GM04503 (cell line): ENCODE measurements around the gene SECISBP2.

ENCODE experiments used
- DNase-seq: peaks from one replicate; pipeline ENCODE4 v3.0.0-alpha.2; 2012; ENCODE audit warnings: low read depth

SECISBP2 gene

DNA sequence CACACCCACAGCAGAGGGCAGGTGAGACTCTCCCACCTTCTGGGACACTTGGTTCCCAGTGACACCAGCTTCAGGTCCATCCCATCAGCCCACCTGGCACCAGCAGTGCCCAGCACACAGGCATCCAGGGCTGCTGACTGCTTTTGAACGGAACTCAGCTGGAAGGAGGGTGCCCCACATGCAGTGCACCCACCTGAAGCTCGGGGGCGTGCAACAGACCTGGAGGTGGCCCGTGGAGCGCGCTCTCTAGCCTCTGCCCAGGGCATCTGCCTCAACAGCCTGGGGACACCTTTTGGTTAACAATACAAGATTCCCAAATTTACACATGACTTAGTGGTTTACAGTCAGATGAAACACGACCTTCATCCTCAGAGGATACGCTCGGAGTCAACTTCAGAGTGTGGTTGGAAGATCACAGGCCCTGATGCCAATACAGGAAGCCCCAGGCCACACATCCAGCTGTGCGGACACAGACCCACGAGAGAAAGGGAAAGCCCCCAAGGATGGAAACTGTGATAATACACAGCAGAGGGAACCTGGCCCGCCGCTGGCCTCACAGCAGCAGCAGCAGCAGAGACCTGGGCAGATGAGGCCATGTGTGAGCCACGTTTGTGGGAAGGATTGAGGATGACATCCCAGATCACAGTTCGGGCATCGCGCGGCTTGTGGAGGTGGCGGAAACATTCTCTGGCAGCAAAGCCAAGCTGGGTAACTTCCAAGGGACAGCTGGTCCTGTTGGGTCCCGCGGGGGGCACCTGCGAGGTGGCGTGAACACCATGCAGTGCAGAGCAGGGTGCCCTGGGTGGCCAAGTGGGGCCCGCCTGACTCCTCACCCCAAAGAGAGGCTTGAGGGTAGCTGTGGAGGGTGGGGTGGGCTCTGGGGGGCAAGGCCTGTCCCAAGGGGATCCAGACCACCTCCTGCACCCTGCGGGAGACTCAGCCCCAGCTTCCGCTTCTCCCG, 64.0 kb downstream of the SECISBP2 start:
- DNase-seq, result no peak

GRCh38 chr9:89383030-89383720, 64.9 kb downstream of the SECISBP2 start:
- DNase-seq, result no peak

GRCh38 chr9:89383721-89384300, 65.5 kb downstream of the SECISBP2 start:
- DNase-seq, result no peak

- no peak for DNase-seq
These were observed 66.5 kb downstream of the SECISBP2 start for GRCh38 chr9:89384783-89385182.

DNA sequence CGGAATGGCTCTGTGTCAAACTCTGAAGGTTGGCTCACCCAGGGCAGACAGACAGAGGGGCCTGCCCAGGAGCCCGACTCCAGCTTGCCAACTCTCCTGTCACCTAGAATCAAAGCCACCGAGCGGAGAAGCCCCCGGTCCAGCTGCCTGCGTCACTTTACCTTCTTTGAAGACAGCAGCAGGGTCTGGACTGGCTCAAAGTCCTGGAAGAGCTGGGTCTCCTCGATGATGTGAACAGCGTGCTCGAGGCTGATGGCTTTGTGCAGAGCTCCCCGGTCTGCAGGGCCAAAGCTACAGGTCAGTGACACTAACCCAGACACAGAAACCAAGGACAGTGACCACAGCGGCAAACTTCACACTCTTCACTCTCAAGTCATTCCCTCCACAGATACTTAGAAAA, 67.9 kb downstream of the SECISBP2 start:
- no peak for DNase-seq

DNA sequence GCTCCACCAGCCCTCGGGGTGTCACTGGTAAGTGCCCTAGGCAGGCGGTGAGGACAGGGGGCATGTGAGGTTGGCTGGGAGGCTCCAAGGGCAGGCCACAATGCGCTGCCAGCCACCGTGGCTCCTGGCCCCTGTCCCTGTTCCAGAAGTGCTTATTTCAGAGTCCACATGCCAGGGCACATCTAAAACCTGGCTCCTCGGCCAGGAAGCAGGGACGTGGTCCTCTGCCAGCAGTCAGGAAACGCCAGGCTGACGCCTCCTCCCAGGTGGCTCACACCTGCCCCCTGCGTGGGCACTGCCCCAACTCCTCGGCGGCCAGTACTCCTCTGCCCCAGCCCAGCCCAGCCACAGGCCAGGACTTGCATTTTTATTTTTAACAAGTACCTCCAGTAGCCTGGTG, 68.5 kb downstream of the SECISBP2 start:
- no peak for DNase-seq

- DNase-seq, result no peak
These were observed 69.0 kb downstream of the SECISBP2 start for GRCh38 chr9:89387197-89387849.

DNA sequence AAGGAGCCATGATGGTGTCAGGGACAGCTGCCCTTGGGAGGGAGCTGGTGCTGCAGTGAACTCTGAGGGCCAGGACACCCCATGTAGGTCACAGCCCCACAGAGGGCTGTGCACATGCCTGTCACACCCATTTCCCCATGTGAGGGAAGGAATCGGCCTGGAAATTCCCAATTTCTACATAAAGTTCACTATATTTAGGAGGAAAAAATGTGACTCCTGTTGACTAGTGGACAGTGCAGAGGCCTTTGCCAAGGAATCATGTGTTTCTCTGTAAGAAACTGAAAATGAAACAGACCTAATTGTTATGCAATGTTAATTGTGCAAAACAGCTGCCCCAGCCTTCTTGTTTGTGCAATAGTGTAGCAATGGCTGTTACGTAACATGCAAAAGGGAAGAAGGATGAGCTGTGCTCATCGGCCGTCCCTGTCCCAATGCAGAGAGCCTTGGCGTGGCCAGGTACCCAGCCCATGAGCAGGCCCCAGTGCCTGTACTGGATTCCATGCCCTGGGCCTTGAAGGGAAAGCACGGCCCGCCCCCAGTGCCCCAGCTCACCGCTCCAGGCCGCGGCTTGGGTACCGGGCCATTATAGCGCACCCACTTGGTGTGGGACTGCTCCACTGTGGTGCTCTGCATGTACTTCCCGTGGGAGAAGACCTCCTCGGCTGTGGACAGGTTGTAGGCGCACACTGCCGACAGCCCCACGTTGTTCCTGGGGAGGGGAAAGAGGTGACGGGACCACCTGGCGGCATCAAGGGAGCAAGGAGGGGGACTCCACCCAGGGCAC, 70.0 kb downstream of the SECISBP2 start:
- DNase-seq, result peak; percentile 82

DNA sequence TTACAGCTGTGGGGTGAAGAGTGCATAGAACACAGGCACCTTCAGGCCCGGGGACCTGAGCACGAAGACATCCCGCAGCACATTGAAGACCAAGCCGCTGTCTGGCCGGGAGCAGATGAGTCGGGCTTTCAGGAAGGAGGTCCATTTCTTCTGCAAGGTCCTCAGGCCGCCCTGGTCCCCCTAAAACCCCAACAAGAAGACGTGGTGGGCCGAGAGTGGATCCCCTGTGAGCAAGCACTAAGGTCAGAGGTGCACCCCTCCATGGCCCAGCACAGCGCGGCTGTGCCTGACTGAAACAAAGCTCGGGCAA, 70.5 kb downstream of the SECISBP2 start:
- no peak for DNase-seq

GRCh38 chr9:89390068-89390555, 71.8 kb downstream of the SECISBP2 start:
- DNase-seq, result no peak

DNA sequence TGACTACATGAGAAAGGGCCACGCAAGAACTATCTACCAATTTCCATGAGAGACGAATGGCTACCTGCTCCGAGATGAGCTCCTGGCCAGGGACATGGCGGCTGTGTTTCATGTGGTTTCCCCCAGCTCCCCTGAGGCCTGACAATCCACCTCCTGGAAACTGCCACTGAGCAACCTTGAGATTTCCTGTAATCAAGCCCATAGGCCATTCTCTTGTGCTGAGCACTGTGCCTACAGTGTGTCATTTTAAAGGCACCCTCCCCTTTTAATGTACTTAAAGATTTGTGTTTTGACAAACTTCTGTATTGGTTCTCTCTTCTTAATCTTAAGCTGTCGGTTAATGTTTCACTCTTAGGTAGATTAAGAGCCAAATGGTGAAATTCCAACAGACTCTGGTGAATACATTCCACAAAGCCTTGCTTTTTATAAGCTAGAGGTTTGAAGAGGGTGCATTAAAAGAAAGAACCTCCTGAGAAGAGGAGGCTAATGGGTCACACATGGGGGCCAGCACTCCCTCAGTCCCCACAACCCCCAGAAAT, 72.3 kb downstream of the SECISBP2 start:
- no peak for DNase-seq

GRCh38 chr9:89391585-89391984, 73.3 kb downstream of the SECISBP2 start:
- DNase-seq, result no peak

GRCh38 chr9:89394412-89394811, 76.1 kb downstream of the SECISBP2 start:
- DNase-seq, result no peak

GRCh38 chr9:89395931-89396710, 77.8 kb downstream of the SECISBP2 start:
- no peak for DNase-seq

GRCh38 chr9:89397471-89397870, 79.2 kb downstream of the SECISBP2 start:
- DNase-seq, result no peak

DNA sequence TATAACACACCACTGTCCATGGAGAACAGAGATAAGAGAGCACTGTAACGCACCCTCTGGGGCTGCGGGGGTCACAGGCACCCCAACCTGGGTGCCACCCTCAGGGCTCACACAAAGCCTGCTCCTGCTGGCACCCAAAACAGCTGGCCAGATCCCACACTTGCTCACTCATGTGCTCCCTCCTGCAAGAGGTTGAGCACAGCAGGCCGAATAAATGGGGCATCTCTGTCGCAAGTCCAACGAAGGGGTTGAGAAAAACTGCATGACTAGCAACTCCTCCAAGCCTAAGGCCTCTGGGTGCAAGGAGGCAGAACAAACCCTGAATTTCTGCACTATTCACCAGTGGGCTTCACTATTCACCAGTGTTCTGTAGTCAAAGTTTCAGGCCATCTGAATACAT, 80.3 kb downstream of the SECISBP2 start:
- DNase-seq, result no peak

DNA sequence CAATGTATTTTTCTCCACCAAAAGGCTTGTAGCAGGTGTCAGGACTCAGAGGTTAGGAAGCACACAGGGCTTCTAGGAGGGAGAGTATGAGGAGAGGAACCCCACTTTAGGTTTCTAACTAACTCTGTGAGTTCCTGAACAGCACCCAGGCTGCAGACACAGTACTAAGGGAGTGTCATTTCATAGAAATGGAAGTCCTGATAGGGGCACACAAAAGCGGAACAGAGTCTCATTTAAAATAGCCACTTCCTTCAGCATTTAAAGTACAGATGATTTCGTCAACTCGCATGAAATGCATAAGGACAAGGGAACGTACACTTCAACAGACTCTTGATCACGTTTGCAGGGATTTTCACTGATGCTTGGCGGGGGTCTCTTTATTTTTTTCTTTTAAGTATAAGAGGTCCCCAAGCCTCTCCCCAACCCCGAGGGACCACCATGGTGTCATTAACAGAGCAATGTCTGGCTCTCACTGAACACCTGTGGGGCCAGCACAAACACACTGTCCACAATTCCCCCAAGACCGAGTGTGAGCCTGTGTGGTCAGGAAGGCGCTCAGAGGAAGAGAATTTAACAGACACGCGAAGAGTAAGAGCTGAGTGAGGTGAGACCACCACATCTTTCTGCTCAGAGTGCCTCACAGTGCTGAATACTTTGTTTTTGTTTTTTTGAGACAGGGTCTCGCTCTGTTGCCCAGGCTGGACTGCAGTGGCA, 82.3 kb downstream of the SECISBP2 start:
- no peak for DNase-seq

- DNase-seq, result no peak
These were observed 84.6 kb downstream of the SECISBP2 start for GRCh38 chr9:89402695-89403427.

DNA sequence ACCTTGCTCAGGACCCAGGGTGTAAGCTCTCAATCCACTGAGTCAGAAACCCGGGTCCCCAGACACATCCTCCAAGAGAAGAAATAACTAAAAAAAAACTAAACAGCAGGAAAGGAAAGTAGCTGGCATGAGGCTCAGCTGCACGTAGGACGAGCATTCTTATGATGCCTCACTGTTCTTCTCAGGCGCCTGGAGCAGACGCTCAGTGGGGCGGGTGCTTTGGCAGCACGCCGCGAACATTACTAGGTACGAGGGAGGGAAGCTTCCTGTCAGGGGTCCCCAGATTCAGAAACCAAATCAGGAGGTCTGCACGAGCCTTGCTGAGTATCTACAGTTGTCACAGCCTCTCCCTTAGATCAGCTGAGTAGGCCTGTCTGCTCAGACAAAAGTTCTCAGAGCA, 85.8 kb downstream of the SECISBP2 start:
- DNase-seq, result no peak
